ENCODE measurements around the gene ABLIM2.

The ABLIM2 gene

GRCh38 chr4:8135666-8136065 is 22.9 kb downstream of the ABLIM2 start:
- no peak for DNase-seq

GRCh38 chr4:8133897-8134563 is 24.6 kb downstream of the ABLIM2 start:
- no peak for DNase-seq

- DNase-seq = no peak
Measured at GRCh38 chr4:8132947-8133705, 25.5 kb downstream of the ABLIM2 start.

GRCh38 chr4:8132400-8132799 is 26.2 kb downstream of the ABLIM2 start:
- no peak for DNase-seq

GRCh38 chr4:8131826-8132225 is 26.8 kb downstream of the ABLIM2 start:
- DNase-seq = no peak

GRCh38 chr4:8131210-8131609 is 27.4 kb downstream of the ABLIM2 start:
- DNase-seq = no peak

- no peak for DNase-seq
Measured at GRCh38 chr4:8130346-8131066, 28.1 kb downstream of the ABLIM2 start.

GRCh38 chr4:8129785-8130184 is 28.8 kb downstream of the ABLIM2 start:
- no peak for DNase-seq

GRCh38 chr4:8129136-8129535 is 29.5 kb downstream of the ABLIM2 start:
- no peak for DNase-seq

GRCh38 chr4:8128100-8128856 is 30.3 kb downstream of the ABLIM2 start:
- DNase-seq = no peak

- DNase-seq = no peak
Measured at GRCh38 chr4:8127051-8127826, 31.4 kb downstream of the ABLIM2 start.

GRCh38 chr4:8126523-8126922 is 32.1 kb downstream of the ABLIM2 start:
- no peak for DNase-seq

- DNase-seq = no peak
Measured at GRCh38 chr4:8125526-8126056, 33.0 kb downstream of the ABLIM2 start.

- DNase-seq = no peak
Measured at GRCh38 chr4:8123870-8124269, 34.7 kb downstream of the ABLIM2 start.

GRCh38 chr4:8123389-8123788 is 35.2 kb downstream of the ABLIM2 start:
- DNase-seq = no peak

- no peak for DNase-seq
Measured at GRCh38 chr4:8122746-8123145, 35.9 kb downstream of the ABLIM2 start.

- no peak for DNase-seq
Measured at GRCh38 chr4:8121292-8122015, 37.2 kb downstream of the ABLIM2 start.

GRCh38 chr4:8120501-8120900 is 38.1 kb downstream of the ABLIM2 start:
- no peak for DNase-seq

GRCh38 chr4:8119877-8120276 is 38.7 kb downstream of the ABLIM2 start:
- no peak for DNase-seq

GRCh38 chr4:8118531-8118930 is 40.1 kb downstream of the ABLIM2 start:
- DNase-seq = no peak

GRCh38 chr4:8118035-8118434 is 40.6 kb downstream of the ABLIM2 start:
- no peak for DNase-seq
